CD4-positive, alpha-beta T cell treated with Interleukin-17A for 1 hour (primary cell): ENCODE results near the gene ZBTB3.
"Not testable (repeated sequence)": the region's sequence is repeated elsewhere in the genome, so short reads cannot be mapped to it uniquely, and the experiment has no call there.

Experiments used
- DNase-seq: peaks from one replicate; pipeline ENCODE4 v3.0.0-alpha.2; 2020

Gene ZBTB3

DNA sequence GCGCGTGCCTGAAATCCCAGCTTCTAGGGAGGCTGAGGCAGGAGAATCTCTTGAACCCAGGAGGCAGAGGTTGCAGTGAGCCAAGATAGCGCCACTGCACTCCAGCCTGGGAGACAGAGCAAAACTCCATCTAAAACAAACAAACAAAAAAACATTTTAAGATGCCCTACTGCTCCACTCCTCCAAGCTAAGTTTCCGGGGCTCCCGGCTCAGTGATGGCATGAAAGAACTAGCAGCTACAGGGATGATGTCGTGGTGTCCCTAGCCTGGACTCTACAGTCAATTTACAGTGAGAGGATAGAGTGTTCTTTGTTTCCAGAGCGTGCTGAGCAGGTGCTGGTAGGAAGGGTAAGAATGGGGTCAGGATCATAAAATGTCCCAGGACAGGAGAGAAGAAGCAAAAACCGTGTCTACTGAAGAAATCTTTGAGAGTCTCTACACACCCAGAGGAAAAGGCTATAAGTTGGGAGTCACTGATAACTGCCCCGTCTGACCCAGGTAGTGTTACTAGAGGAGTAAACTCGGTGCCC lies 1.2 kb upstream of the ZBTB3 start:
- DNase-seq, result no peak

DNA sequence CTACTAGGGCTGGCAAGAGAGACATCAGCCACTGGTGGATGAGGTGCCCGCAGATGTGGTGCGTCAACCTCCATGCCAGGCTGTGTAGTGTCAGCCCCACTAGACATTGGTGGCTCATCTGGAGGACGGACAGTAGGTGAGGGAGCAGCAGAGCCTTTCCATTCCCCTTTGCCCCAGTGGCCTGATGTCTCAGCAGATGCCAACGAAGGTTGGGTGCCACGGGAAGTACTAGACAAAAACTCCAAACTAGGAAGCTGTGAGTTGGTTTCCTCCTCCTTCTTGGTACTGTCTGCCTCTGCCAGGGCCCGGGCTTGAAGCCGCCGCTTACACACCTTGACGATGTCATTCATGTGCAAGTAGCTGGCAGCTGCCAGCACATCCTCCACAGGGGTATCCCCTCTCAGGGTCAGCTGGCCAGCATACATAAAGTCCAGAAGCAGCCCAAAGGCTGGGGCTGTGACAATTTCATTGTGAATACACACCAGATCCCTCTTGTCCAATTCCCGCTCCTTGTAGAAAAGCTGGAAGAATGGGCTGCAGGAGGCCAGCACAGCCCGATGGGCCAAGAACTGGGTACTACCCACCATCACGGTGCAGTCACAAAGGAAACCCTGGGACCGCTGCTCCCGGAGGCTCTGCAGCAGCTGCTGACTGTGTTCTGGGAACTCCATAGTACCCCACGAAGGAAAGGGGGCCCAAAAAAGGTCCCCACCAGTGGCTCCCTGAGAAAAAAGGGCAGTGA lies 795 bp downstream of the ZBTB3 start:
- DNase-seq, result no peak

DNA sequence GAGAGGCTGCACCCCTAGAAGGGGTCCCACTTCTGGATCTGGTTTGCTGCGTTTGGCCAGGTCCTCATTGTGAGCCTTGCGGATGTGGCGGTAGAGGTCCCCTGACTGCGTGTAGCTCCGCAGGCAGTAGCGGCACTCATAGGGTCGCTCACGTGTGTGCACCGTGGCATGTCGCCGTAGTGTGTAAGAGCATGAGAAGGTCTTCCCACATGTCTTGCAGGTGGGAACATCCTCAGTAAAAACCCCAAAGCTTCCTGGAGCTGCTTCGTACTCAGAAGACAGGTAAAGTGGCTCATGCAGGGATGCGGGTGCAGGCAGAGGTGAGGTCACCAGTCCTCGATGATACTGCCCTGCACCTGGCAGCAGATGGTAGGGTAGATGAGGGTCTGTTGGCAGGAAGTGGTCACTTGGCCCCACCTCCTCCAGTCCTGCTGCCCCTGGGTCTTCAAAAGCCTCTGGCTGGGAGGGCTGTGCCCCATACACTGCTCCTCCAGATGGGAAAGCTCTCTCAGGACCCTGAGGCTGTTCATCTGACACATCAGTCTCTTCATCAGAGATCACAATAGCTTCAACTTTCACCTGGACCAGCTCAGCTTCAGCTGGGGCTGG lies 1.7 kb downstream of the ZBTB3 start:
- DNase-seq, result no peak

DNA sequence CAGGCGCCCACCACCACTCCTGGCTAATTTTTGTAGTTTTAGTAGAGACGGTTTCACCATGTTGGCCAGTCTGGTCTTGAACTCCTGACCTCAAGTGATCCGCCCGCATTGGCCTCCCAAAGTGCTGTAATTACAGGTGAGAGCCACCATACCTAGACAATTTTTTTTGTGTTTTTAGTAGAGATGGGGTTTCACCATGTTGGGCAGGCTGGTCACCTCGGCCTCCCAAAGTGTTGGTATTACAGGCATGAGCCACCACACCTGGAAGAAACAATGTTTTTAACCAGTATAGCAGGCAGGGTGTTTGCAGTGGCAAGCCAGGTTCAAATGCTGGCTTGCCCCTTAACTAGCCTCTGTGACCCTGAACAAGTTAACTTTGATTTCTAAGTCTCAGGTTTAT lies 4.0 kb downstream of the ZBTB3 start:
- not testable (repeated sequence) for DNase-seq

DNA sequence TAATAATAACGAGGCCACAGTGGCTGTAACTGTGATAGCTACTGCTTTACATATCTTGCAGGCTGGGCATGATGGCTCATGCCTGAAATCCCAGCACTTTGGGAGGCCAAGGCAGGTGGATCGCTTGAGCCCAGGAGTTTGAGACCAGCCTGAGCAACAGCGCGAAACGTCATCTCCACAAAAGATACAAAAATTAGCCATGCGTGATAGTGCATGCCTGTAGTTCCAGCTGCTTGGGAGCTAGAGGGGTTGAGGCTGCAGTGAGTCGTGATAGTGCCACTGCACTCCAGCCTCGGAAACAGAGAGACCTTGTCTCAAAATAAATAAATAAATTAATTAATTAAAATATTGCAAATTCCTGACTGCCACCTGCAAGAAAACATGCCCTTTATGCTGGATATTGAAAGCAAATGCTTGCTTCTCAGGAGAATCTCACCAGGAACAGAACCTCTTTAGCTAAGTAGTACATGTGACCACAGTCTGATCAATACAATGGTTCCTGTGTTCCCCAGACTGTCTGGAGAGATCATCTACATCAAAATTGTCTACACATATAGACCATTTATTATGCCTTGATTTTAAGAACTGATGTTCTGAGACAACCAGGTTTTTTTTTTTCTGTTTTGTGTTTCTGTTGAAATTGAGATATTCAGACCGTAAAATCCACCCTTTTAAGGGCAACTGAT lies 6.3 kb downstream of the ZBTB3 start:
- DNase-seq, result no peak

GRCh38 chr11:62737196-62737595 lies 16.8 kb downstream of the ZBTB3 start:
- DNase-seq, result no peak

DNA sequence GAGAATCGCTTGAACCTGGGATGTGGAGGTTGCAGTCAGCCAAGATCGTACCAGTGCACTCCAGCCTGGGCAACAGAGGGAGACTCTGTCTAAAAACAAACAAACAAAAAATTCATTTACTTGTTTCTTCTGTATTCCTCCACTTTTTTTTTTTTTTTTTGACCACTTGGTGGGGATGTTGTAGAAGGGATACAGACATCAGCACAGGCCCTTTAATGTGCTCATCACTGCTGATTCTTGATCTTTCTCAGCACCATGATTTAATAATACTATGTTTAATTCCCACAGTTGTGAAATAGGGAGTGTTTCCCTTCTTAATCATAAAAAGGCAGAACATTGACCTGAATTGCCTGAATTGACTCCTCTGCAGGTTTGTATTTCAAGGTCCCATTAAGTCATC lies 21.1 kb downstream of the ZBTB3 start:
- DNase-seq, result peak; percentile 28

DNA sequence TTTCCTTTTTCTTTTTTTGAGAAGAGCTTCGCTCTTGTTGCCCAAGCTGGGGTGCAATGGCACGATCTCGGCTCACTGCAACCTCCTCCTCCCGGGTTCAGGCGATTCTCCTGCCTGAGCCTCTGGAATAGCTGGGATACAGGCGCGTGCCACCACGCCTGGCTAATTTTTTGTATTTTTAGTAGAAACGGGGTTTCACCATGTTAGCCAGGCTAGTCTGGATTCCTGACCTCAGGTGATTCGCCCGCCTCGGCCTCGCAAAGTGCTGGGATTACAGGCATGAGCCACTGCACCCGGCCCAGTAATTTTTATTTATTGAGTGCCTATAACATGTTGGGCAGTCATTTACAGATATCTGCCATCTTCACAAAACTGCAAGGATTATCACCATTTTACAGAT lies 23.9 kb downstream of the ZBTB3 start:
- DNase-seq, result not testable (repeated sequence)

- DNase-seq, result peak; percentile 84
These were observed 25.6 kb downstream of the ZBTB3 start, which contains the start of gene TTC9C for GRCh38 chr11:62728171-62728988. Gene TTC9C, plus strand, starts transcription at chr11:62728486. Its CDS starts 363 bp downstream, at chr11:62728849.

GRCh38 chr11:62727872-62728170 lies 26.1 kb downstream of the ZBTB3 start:
- DNase-seq, result peak; percentile 97

GRCh38 chr11:62727165-62727871 lies 26.6 kb downstream of the ZBTB3 start, which contains the start of gene HNRNPUL2:
Gene HNRNPUL2, minus strand, starts transcription at chr11:62727457. Its CDS starts 301 bp downstream, at chr11:62727156.
- peak; percentile 99 for DNase-seq

DNA sequence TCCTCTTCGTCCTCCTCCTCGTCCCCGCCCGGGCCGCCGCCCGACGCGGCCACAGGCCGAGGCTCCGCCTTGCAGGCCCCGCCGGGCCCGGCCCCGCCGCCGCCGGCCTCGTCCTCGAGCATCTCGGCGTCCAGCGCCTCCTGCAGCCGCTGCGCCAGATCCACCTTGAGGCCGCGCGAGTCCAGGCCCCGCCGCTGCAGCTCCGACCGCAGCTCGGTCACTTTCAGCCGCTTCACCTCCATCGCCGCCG lies 27.1 kb downstream of the ZBTB3 start:
- no peak for DNase-seq

GRCh38 chr11:62726156-62726914 lies 27.6 kb downstream of the ZBTB3 start:
- DNase-seq, result no peak

GRCh38 chr11:62725646-62726045 lies 28.3 kb downstream of the ZBTB3 start:
- no peak for DNase-seq

- DNase-seq, result no peak
These were observed 29.8 kb downstream of the ZBTB3 start for GRCh38 chr11:62724171-62724570.

DNA sequence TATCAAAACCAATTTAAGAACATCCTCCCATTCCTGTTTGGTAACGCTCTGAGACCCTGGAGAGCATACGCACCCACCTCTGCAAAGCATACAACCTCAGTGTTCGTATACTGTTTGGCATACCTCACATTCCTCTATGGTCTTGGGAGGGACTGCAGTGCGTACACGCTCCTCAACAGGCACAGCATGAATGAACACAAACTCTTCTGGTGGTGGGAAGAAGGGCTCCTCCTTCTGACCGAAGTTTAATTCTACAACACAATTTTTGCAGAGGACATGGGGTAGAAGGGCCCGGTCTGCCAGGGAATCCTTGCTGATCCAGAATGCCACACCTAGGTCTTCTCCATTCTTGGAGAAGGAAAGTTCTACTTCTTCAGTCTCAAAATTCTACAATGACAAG lies 32.0 kb downstream of the ZBTB3 start:
- no peak for DNase-seq

DNA sequence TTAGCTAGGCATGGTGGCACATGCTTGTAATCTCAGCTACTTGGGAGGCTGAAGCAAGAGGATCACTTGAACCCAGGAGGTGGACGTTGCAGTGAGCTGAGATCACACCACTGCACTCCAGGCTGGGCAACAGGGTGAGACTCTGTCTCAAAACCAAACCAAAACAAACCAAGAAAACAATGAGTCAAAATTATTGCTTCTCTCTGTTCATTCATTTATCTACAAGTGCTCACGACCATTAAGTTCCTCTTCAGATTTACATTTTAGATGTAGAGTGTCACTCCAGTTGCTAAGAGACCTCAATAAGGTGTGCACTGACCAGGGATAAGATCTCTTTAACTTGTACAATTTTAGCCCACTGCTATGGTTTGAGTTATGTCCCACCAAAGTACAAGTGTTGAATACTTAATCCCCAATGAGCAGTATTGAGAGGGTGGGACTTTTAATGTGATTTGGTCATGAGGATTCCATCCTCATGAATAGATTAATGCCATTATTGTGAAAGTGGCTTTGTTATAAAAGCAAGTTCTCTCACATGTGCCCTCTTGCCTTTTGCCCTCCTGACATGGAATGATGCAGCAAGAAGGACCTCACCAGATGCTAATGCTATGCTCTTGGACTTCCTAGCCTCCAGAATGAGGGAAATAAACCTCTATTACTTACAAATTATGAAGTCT lies 34.5 kb downstream of the ZBTB3 start:
- DNase-seq, result no peak

DNA sequence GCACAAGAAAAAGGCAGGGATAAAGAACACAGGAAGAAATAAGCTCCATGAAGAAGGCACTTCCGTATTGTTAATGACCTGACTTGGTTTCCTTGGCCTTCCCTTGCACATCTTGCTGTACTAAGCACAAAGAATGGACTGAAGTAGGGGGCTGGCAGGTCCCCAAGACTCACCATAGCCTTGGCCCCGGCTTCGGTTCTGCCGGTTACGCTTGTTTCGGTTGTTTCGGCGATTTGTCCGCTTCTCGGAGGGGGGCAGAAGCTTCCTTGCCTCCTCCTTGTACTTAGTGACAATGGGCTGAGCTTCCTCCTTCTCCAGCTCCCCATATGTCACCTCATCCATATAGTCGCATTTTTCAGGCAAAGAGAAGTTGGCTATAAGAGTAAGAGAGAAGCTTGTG lies 37.1 kb downstream of the ZBTB3 start:
- no peak for DNase-seq

DNA sequence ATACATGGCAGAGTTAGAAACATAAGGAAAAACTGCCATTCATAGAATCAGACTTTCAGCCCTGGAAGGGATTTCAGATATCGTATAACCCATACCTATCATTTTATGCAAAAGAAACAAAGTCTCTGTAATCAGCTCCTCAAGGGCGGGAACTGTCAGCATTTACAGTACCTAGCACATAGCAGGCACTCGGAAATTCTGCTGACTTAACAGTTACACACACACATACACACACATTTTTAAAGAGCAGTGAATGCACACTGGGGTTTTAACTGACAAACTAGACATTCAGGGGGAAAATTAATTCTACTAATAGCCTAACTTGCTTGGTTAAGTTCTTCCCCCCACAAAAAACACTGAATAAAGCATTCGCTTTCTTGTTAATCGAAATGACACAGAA lies 37.8 kb downstream of the ZBTB3 start:
- no peak for DNase-seq

- DNase-seq, result no peak
These were observed 38.5 kb downstream of the ZBTB3 start for GRCh38 chr11:62715150-62716130.
